ENCODE results near the gene PIGU. TPM values are rescaled to one million over a fixed set of nuclear protein-coding genes. Genes with fewer than 3 reads are reported as not detected.

Gene PIGU
- total and polyA plus RNA-seq, 2 of the 13 experiments (the other 11 are each of a cell fraction or from before 2014, with no cell fraction given) = 45.5 to 231 TPM

GRCh38 chr20:34704177-34705007 is 27.5 kb upstream of the PIGU start, which contains the start of gene TP53INP2 (continued):
- TF ChIP-seq ZSCAN12 (CRISPR knock-in tag; IDR thresholded peaks at IDR 0.05) = no peak
- peak; percentile 64; the same call in 1 of the 2 replicates for TF ChIP-seq YEATS2 (CRISPR knock-in tag; IDR thresholded peaks at IDR 0.05; ENCODE audit: borderline replicate concordance)
- peak; percentile 92 for TF ChIP-seq RARA (CRISPR knock-in tag; IDR thresholded peaks at IDR 0.05)
- TF ChIP-seq CENPT (CRISPR knock-in tag; IDR thresholded peaks at IDR 0.05; ENCODE audit: low read depth) = peak; percentile 70; the same call in 1 of the 2 replicates
- no peak for TF ChIP-seq CBX2 (IDR thresholded peaks at IDR 0.05; ENCODE audit: low read depth, low read length)
- no peak for TF ChIP-seq CBX2 (CRISPR knock-in tag; IDR thresholded peaks at IDR 0.05; ENCODE audit: low read depth)
- peak; percentile 96 for TF ChIP-seq RBFOX2 (IDR thresholded peaks at IDR 0.05; ENCODE audit: low read depth, low read length)
- peak; percentile 100 for TF ChIP-seq CREB1 (IDR thresholded peaks at IDR 0.05)
- peak; percentile 88 for TF ChIP-seq CREB1 (CRISPR knock-in tag; IDR thresholded peaks at IDR 0.05)
- TF ChIP-seq ZNF24 (IDR thresholded peaks at IDR 0.05) = peak; percentile 5; the same call in 1 of the 2 replicates
- peak; percentile 85 for TF ChIP-seq ZNF546 (CRISPR knock-in tag; conservative IDR thresholded peaks at IDR 0.05)
- TF ChIP-seq TRIM24 (CRISPR knock-in tag; IDR thresholded peaks at IDR 0.05) = no peak
- no peak for TF ChIP-seq ZNF513 (CRISPR knock-in tag; conservative IDR thresholded peaks at IDR 0.05)
- peak in 1 of 2 experiments; percentile 57; a peak in 2 of 4 replicates for TF ChIP-seq NR2F1 (CRISPR knock-in tag; IDR thresholded peaks at IDR 0.05)
- TF ChIP-seq ZNF775 (CRISPR knock-in tag; IDR thresholded peaks at IDR 0.05; ENCODE audit: borderline replicate concordance) = no peak
- no peak for TF ChIP-seq ZNF660 (CRISPR knock-in tag; IDR thresholded peaks at IDR 0.05; ENCODE audit: borderline replicate concordance, low read depth)
- no peak; the same call in 1 of the 2 replicates for TF ChIP-seq ZNF556 (CRISPR knock-in tag; IDR thresholded peaks at IDR 0.05; ENCODE audit: borderline replicate concordance)
- peak; percentile 93 for TF ChIP-seq ZBTB21 (CRISPR knock-in tag; IDR thresholded peaks at IDR 0.05)
- TF ChIP-seq ISX (CRISPR knock-in tag; conservative IDR thresholded peaks at IDR 0.05) = 0 out of 2 replicates have a peak, but pooled peaks have one; percentile 13
- 0 out of 2 replicates have a peak, but pooled peaks have one; percentile 33 for TF ChIP-seq MIER3 (CRISPR knock-in tag; IDR thresholded peaks at IDR 0.05; ENCODE audit: borderline replicate concordance)
- no peak for TF ChIP-seq CENPX (CRISPR knock-in tag; IDR thresholded peaks at IDR 0.05)
- no peak for TF ChIP-seq NFE2L2 (IDR thresholded peaks at IDR 0.05; ENCODE audit: low read length)
- no peak for TF ChIP-seq CBX5 (CRISPR knock-in tag; IDR thresholded peaks at IDR 0.05; ENCODE audit: borderline replicate concordance)
- no peak for TF ChIP-seq BRCA1 (CRISPR knock-in tag; IDR thresholded peaks at IDR 0.05)
- TF ChIP-seq SP140L (CRISPR knock-in tag; IDR thresholded peaks at IDR 0.05; ENCODE audit: borderline replicate concordance) = no peak
- TF ChIP-seq CCDC6 (CRISPR knock-in tag; IDR thresholded peaks at IDR 0.05) = 0 out of 2 replicates have a peak, but pooled peaks have one; percentile 77
- TF ChIP-seq CHD2 (IDR thresholded peaks at IDR 0.05; ENCODE audit: low read depth, low read length) = no peak
- TF ChIP-seq GPBP1L1 (CRISPR knock-in tag; IDR thresholded peaks at IDR 0.05) = no peak
